SK-N-SH (cell line): Measurements from ENCODE around the gene ICA1.

Experiments used
- EP300 ChIP-seq, 2 experiments: IDR thresholded peaks; 2 replicates each; pipeline versions ENCODE4 v1.4.0 to v1.6.1; 2012; ENCODE audit warnings: borderline replicate concordance in 1 of 2, low read depth in 1 of 2, low read length in 1 of 2
- NFIC ChIP-seq: IDR thresholded peaks from 2 replicates; pipeline ENCODE4 v1.4.0; 2012; ENCODE audit warnings: borderline replicate concordance
- SIN3A ChIP-seq: IDR thresholded peaks from 2 replicates; pipeline ENCODE4 v1.6.1; 2012; ENCODE audit warnings: low read depth, mild to moderate bottlenecking, low read length, moderate library complexity, borderline replicate concordance

- TF ChIP-seq SIN3A (no peak), EP300 (IDR thresholded peaks at IDR 0.05; ENCODE audit: borderline replicate concordance in 1 of 2, low read depth in 1 of 2, low read length in 1 of 2) (no peak), NFIC (no peak)
Measured at GRCh38 chr7:8109196-8110022, 152.6 kb downstream of the ICA1 start.
